ENCODE measurements around the gene NR6A1.

DNA sequence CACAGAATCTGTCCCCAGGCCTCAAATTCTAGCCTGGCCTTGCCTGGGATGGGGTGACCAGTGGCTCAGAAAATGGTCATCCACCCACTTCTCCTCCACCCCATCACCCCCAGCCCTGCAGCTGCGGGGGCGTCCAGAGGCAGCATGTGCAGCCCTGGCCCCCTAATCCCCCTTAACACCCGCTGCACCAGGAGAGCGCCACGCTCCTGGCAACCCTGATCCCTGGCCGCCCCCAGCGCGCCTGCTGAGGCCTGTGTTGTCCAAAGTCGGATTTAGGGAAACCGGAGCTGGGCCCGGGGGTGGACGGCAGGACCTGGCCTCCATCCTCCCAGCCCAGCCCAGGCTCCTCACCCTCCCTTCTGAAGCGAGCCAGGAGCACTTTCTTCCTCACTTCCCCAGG, 285.9 kb downstream of the NR6A1 start:
- TF ChIP-seq, protein P1, sequence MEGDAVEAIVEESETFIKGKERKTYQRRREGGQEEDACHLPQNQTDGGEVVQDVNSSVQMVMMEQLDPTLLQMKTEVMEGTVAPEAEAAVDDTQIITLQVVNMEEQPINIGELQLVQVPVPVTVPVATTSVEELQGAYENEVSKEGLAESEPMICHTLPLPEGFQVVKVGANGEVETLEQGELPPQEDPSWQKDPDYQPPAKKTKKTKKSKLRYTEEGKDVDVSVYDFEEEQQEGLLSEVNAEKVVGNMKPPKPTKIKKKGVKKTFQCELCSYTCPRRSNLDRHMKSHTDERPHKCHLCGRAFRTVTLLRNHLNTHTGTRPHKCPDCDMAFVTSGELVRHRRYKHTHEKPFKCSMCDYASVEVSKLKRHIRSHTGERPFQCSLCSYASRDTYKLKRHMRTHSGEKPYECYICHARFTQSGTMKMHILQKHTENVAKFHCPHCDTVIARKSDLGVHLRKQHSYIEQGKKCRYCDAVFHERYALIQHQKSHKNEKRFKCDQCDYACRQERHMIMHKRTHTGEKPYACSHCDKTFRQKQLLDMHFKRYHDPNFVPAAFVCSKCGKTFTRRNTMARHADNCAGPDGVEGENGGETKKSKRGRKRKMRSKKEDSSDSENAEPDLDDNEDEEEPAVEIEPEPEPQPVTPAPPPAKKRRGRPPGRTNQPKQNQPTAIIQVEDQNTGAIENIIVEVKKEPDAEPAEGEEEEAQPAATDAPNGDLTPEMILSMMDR (conservative IDR thresholded peaks at IDR 0.05 in 1 of 2, IDR thresholded peaks at IDR 0.05 in 1 of 2; ENCODE audit: extremely low read depth in 1 of 2, insufficient read depth in 1 of 2, low read depth in 1 of 2, low read length in 2 of 2) = no peak
- no peak for TF ChIP-seq EZH2 (IDR thresholded peaks at IDR 0.05; ENCODE audit: borderline replicate concordance, low read length)

Measured in mammary epithelial cell (primary cell).